Activated naive CD4-positive, alpha-beta T cell treated with anti-CD3 and anti-CD28 coated beads, Interleukin-2, amount 50 U/mL, for 72 hours (primary cell): ENCODE data around the gene MED23. TPM values are rescaled to one million over a fixed set of nuclear protein-coding genes. Genes with fewer than 3 reads are reported as not detected.

ENCODE experiments used
- ATAC-seq, 2 donors: fragments of 150-1000 bp; cut with Tn5 transposase; 2 replicates each; pipeline ENCODE4 v1.10.0; 2021; ENCODE audit warnings: mild to moderate bottlenecking in 2 of 2, moderate library complexity in 2 of 2
- DNase-seq, 2 donors: peaks; one replicate each; pipeline ENCODE4 v3.0.0; 2021 to 2022; ENCODE audit warnings: low spot score in 2 of 2
- H3K27ac Mint-ChIP-seq, 2 donors: one replicate each; pipeline ENCODE4 v1.8.0; 2022; ENCODE audit warnings: mild to moderate bottlenecking in 2 of 2, mixed read lengths in 2 of 2
- H3K36me3 Mint-ChIP-seq, 2 donors: one replicate each; pipeline ENCODE4 v1.8.0; 2022; ENCODE audit warnings: mixed read lengths in 2 of 2
- H3K9me3 Mint-ChIP-seq, 2 donors: one replicate each; pipeline ENCODE4 v1.8.0; 2022; ENCODE audit warnings: mixed read lengths in 2 of 2
- total RNA-seq, 2 donors: library from RNA; stranded (reverse); gene quantifications; one replicate each; pipeline ENCODE4 v1.2.3, GENCODE V29; 2022

The MED23 gene
- total RNA-seq, 2 donors from 2014 or later: 22.8 to 24.3 TPM

DNA sequence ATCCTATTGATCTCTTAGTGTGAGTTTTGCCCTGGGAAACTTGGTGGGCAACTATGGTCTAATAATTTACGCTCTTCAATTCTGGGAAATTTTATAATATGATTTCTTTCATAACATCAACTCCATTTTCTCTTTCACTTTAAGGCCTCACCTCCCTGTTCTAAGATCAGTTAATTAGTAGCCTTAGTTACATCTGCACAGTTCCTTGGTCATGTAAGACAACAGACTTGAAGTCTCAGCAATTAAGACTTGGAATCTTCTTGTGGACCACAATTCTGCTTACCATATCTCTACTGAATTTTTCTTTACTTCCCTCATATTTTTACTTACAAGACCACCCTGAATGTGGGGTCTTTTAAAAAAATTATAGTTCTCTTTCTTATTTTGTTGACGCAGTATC is 17.8 kb upstream of the MED23 start:
- ATAC-seq (no peak), DNase-seq (no peak)
- no peaks in the 10 kb centered on the region for H3K9me3 Mint-ChIP-seq

DNA sequence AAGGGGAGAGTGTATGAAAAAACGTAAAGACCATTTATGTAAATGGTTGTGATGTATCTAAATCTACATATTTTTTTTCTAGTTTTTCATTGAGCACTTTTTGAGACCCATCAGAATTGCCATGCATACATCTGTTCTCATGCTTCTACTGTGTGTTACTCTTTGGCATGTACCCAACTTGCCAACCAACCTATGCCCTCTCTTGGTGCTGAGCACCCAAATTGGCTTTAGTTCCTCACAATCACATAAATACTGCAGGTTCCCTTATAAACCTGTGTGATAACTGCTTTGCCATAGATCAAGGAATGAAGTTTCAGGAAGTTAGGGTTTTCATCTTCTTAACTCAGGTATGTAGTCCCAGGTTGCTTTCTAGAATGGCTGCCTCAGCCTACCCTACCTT is 16.9 kb upstream of the MED23 start:
- H3K36me3 Mint-ChIP-seq: no peaks in the 10 kb centered on the region
- no peaks in the 10 kb centered on the region for H3K9me3 Mint-ChIP-seq
- DNase-seq (no peak), ATAC-seq (no peak)
- no peak overlapping the region for H3K27ac Mint-ChIP-seq

More for the DNA sequence above, 17.8 kb upstream of the MED23 start:
- no peak overlapping the region for H3K27ac Mint-ChIP-seq
- H3K36me3 Mint-ChIP-seq: no peaks in the 10 kb centered on the region

DNA sequence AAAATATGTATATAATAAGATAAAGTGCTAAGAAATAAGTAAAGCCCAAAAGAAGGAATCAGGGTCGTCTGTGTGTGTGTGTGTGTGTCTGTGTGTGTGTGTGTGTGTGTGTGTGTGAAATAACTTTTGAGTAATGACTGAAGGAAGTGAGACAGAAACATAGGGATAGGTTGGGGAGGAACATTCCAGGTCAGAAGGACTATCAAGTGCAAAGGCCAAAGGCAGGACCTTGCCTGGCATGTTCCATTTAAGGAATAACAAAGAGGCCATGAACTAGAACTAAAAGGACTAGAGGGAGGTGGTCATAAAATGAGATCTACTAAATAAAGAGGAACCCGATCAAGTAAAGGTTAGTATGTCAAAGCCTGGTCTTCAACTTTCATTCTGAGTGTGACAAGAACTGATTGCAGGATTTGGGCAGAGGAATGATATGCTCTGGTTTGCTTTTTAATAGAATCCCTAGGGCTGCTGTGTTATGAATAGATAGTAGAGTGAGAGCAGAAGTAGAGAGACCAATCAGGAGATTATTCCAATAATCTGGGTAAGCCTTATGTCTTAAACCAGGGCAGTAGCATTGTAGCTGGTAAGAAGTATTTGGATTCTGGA is 15.9 kb upstream of the MED23 start:
- Mint-ChIP-seq H3K9me3 (no peaks in the 10 kb centered on the region), H3K27ac (no peak overlapping the region), H3K36me3 (no peaks in the 10 kb centered on the region)
- ATAC-seq (no peak), DNase-seq (no peak)

DNA sequence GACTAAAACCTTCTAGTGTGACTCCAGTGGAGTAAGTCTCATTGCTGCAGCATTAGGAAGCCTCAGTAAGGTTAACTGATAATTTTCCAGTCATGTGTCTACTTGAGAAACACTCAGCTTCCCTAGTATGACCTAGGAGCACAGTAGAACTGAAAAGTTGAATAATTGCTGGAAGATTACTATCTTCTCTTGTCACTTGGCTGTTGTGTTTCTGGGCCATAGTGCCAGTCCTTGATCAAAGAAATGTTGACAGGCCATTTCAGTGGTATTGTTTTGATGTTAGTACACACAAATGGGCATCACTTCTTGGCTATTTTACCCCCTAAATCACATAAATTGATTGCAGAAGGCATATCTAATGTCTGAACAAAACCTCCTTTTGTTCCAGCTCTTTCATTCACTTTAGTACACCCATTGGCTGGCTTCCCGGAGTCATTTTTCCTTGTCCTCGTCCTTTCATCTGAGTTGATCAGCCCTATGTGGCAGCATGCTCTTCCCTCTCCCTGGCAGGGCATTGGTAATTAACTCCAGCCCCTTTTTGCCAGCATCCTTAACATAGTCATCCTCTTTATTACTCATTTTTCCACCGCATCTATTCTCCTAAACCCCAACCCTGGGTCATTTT is 15.1 kb upstream of the MED23 start:
- Mint-ChIP-seq H3K36me3 (no peaks in the 10 kb centered on the region), H3K9me3 (no peaks in the 10 kb centered on the region), H3K27ac (no peak overlapping the region)
- no peak for ATAC-seq
- no peak for DNase-seq

DNA sequence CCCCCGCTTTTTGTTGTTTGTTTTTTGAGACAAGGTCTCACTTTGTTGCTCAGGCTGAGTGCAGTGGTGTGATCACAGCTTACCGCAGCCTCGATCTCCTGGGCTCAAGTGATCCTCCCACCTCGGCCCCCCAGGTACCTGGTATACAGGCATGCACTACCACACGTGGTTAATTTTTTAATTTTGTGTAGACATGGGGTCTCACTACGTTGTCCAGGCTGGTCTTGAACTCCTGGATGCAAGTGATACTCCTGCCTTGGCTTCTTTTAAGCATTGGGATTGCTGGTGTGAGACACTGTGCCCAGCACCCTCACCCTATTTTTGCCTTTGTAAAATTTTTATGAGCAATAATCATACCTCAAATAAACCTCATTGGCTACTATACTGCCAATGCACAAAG is 14.5 kb upstream of the MED23 start:
- no peaks in the 10 kb centered on the region for H3K36me3 Mint-ChIP-seq
- H3K27ac Mint-ChIP-seq: no peak overlapping the region
- ATAC-seq (no peak), DNase-seq (no peak)
- H3K9me3 Mint-ChIP-seq: no peaks in the 10 kb centered on the region

DNA sequence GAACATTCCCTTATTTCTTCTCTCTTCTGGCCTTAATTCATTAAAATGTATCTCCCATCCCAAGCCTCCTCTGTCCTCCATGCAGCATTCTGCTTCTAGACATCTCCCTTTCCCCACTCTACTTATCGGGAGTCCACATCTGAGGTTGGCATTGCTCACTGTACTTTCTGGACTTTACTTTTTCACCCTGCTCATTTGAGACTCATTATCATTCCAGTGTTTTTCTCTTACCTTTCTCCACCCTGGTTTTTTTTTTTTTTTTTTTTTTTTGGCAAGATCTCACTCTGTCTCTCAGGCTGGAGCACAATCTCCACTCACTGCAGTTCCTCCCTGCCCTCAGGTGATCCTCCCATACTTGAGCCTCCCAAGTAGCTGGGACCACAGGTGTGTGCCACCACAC is 13.5 kb upstream of the MED23 start:
- H3K36me3 Mint-ChIP-seq: no peaks in the 10 kb centered on the region
- no peak for ATAC-seq
- no peaks in the 10 kb centered on the region for H3K9me3 Mint-ChIP-seq
- H3K27ac Mint-ChIP-seq: no peak overlapping the region
- DNase-seq: no peak

DNA sequence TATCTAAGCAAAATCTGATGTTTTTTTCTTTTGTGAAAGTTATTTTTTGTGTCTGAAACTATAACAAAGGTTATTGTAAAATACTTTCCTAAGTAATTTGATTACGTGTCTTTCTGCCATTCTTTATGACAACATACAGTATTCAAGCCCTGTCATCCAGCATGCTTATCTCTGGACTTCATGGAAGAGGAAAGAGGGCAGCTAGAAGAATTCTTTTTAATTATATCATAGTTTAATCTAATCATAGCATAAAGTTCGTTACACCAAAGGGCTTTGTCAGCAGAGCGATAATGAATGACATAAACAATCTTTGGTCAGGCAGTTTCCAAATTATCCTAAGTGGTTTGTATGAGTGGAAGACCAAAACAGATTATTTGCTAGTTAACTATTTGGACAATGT is 12.5 kb upstream of the MED23 start:
- no peak for DNase-seq
- Mint-ChIP-seq H3K9me3 (no peaks in the 10 kb centered on the region), H3K36me3 (no peaks in the 10 kb centered on the region), H3K27ac (no peak overlapping the region)
- ATAC-seq: no peak

DNA sequence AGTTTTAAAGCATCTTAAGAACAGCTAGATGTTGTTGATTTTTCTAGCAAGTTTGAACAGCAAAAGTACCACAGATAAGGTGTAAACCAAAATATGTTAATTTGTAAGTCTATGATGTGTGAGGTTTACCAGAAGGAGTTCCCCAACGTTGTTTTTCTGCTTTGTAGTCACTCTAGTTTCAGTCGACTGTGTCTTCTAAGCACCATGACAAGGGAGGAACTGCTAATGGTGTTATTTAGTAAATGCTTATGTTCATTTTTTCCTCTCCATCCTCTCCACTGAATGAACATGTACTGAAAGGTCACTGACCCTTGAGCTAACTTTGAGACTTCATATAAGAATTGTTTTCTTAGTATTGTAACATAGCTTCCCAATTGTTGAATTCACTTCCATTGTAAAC is 12.1 kb upstream of the MED23 start:
- no peak overlapping the region for H3K27ac Mint-ChIP-seq
- H3K36me3 Mint-ChIP-seq: no peaks in the 10 kb centered on the region
- H3K9me3 Mint-ChIP-seq: no peaks in the 10 kb centered on the region
- DNase-seq (peak in 1 of 2 donors; percentile 8), ATAC-seq (peak; percentile 18 to 96)

DNA sequence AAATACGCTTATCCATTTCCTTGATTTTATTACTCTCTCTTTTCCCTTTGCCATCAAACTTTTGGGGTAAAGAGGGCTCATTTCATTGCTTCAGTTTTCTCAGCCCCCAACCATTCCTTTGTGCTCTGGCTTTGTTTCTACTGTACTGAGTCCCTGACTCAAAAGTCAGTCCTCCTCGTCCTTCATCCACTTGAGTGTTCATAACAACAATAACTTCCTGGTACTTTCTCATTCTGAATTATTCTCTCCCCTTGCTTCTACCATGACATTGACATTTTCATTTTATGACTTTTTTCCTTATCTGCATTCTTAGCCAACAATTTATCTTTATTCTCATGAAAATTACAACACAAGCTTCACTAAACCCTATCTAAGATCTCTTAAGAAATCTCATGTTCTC is 10.0 kb upstream of the MED23 start:
- DNase-seq: no peak
- ATAC-seq: no peak
- Mint-ChIP-seq H3K27ac (no peak overlapping the region), H3K9me3 (no peaks in the 10 kb centered on the region), H3K36me3 (no peaks in the 10 kb centered on the region)

DNA sequence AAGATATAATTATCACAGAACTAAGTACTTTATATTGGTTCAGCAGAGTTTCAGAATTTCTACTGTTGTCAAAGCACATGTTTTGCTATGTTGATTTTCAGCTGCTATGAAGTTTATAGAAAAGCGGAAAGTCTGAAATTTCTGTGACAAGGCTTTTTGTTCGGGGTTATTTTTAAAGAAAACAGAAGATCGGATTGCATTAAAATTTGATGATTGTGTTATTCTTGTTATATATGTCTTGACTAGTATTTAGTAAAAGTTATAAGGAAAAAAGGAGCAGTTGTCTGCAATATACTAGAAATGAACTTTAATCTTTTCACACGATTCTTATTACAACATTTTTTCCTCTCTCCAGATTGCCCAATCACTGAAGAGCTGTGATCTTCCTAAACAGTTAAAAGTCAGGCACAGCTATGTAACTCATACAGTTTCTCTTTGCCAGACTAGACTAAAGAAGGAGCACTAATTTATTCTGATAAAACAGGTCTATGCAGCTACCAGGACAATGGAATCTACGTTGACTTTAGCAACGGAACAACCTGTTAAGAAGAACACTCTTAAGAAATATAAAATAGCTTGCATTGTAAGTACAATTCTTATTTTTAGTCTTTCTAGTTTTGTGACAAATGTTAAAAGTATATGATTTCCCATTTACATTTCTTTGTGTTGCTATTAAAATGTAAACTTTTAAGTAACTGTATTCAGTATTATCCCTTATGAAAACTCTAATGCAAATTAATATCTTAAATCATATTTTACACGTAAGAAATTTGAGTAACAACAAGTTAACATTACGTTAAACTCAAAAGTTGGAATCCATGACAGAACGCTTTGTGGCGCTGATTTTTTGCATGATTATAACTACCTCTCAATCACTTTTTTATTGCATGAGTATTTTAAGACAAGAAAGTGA is 9.1 kb upstream of the MED23 start, which contains the start of gene ENPP3:
Gene ENPP3 (plus strand): TSS at position 423 of the 913 bp plus-strand sequence. CDS start 83 bp downstream, at position 506.
- Mint-ChIP-seq H3K36me3 (no peaks in the 10 kb centered on the region), H3K9me3 (no peaks in the 10 kb centered on the region), H3K27ac (no peak within 1 kb of the TSS)
- DNase-seq: no peak
- ATAC-seq: no peak

DNA sequence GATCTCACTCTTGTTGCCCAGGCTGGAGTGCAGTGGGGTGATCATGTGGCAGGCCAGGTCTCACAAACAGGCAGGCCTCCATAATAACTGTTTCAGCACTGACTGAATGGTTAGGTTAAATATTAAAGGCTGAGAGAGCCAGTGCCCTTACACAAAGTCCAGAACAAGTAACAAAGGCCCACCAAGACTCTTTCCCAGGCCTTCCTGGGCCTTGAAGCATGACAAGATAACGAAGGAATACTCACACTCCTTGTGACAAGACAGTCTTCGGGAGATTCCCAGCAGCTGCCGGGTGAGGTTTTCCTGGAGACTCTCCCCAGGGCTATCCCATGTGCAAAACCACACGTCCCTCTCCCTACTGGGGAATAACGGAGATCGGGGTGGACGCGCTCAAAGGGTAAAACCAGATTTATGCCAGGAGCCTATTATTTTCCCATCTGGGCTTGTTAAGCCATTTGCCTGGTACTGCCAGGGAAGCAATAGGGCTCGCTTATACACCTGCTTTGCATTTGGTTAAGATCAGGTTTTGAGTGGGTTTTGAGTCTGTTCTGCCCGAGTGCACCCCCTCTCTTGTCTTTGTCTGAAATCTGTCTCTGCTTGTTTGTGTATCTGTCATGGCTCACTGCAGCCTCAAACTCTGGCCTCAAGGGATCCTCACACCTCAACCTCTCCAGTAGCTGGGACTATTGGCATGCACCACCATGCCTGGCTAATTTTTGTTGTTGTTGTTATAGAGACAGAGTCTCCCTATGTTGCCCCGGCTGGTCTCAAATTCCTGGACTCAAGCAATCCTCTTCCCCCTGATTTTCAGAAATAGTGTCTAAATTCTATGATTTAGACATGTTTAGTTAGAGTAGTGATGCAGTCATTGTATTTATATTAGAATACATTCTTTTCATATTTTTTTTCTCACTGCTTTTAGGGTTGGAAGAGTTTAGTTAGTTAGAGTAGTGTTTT is 7.6 kb upstream of the MED23 start:
- Mint-ChIP-seq H3K9me3 (no peaks in the 10 kb centered on the region), H3K36me3 (no peaks in the 10 kb centered on the region), H3K27ac (no peak overlapping the region)
- ATAC-seq (no peak), DNase-seq (no peak)

DNA sequence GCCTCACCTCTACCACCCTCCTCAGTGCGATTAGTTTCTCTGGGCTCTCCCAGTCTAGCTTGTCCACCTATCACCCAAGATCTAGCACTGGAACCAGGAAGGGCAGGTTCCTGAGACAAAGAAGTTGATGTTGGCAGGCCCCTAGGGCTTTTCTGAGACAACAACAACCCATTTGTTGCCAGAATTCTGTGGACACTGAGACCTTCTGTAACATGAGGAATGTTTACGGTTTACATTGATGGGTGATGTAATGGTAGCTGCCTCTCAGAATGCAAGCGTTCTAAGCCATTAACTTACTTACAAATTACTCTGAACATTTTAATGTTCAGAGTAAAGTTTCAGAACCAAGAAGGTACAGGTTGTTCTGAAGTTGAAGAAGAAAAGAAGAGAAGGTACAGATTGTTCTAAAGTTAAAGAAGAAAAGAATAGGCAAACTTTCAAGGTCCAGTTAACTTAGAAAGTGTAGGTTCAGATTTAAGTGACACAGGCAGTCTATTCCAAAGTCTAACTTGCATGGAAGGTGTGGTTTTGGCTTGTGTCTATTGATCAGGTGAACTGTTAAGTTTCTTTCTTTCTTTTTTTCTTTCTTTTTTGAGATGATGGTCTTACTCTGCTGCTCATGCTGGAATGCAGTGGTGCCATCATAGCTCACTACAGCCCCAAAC is 3.7 kb upstream of the MED23 start:
- no peak for ATAC-seq
- Mint-ChIP-seq H3K36me3 (peaks cover 5 to 7% of the 10 kb centered on the region in 2 donors), H3K9me3 (no peaks in the 10 kb centered on the region), H3K27ac (no peak overlapping the region)
- DNase-seq: no peak

DNA sequence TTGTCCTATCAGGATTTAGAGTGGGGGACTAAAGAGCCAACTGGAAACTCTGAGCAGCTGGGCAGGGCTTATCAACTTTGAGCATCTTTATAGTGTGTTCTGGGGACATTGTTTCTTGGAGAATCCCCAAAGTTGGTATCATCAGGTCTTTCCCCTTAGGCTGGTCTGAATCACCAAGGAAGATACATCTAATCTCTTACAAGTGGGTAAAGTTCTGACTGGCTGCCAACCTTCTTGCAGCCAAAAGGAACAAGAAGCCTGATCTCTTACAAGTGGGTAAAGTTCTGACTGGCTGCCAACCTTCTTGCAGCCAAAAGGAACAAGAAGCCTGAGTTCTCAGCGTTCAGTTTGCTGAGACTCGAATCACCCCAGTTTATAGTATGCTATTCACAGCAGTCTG is 1.6 kb upstream of the MED23 start:
- Mint-ChIP-seq H3K36me3 (peaks cover 5 to 7% of the 10 kb centered on the region in 2 donors), H3K27ac (peak overlapping the region; percentile 57 to 93), H3K9me3 (no peaks in the 10 kb centered on the region)
- no peak for DNase-seq
- peak; percentile 14 to 57 for ATAC-seq

DNA sequence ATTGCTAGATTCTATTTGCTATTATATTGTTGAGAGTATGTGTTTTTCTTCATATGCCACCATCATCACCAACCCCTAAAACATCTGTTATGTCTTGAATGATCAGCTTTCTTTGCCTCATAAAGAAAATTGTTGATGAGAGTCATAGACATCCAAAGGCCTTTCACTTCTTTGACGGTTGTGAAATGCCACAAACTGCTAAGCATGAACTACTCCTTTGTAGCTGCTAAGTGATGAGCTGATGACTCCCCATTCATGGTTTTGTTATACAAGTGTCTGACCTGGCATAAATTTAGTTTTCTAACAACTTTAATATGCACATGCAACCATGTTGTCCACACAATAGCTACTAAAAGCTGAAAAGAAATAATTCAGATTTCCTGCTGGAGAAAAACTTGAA is 684 bp upstream of the MED23 start:
- H3K27ac Mint-ChIP-seq: peak overlapping the region; percentile 50 to 93
- DNase-seq (no peak), ATAC-seq (peak; percentile 25 to 35)
- no peaks in the 10 kb centered on the region for H3K9me3 Mint-ChIP-seq
- H3K36me3 Mint-ChIP-seq: peaks cover 5 to 7% of the 10 kb centered on the region in 2 donors

DNA sequence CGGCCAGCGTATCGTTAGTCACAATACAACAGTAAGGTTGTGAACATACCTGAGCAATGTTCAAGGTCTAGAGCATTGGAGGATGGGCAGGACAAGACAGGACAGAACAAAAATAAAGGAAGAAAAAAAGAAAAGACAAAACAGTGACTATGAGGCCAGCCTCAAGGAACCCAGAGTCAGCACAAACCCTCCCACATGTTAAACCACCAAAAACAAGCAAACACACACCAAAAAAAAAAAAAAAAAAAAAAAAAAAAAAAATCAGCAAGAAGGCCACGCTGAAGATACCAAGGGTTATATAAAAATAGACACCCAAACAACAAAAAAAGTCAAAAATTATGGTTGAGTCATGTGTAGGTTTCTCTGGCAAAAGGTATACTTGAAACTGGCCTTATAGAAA is 12.8 kb downstream of the MED23 start:
- Mint-ChIP-seq H3K36me3 (no peaks in the 10 kb centered on the region), H3K9me3 (no peaks in the 10 kb centered on the region), H3K27ac (no peak overlapping the region)
- DNase-seq (no peak), ATAC-seq (no peak)
